GM21825 (cell line): Measurements from ENCODE around the gene TMEM259.

ENCODE experiments used
- ATAC-seq: cut with Tn5 transposase; IDR thresholded peaks from one replicate; pipeline ENCODE4 v1.9.1; 2021; ENCODE audit warnings: mild to moderate bottlenecking, moderate library complexity; ENCODE audit not compliant: unreplicated experiment

Gene TMEM259

DNA sequence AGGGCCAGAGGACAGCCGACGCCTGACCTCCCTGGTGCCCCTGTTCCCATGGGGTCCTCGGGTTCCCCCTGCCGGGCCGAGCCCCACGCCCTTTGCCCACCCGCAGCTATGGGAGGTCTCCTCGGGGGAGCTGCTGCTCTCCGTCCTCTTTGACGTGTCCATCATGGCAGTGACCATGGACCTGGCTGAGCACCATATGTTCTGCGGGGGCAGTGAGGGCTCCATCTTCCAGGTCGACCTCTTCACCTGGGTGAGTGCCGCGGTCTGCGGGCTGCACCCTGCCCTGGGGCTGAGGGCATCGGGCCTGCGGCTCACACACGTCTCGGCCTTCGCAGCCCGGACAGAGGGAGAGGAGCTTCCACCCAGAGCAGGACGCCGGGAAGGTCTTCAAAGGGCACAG is 30.2 kb downstream of the TMEM259 start:
- no peak for ATAC-seq

GRCh38 chr19:990119-990571 is 30.8 kb downstream of the TMEM259 start:
- no peak for ATAC-seq

GRCh38 chr19:989381-990081 is 31.4 kb downstream of the TMEM259 start:
- no peak for ATAC-seq

DNA sequence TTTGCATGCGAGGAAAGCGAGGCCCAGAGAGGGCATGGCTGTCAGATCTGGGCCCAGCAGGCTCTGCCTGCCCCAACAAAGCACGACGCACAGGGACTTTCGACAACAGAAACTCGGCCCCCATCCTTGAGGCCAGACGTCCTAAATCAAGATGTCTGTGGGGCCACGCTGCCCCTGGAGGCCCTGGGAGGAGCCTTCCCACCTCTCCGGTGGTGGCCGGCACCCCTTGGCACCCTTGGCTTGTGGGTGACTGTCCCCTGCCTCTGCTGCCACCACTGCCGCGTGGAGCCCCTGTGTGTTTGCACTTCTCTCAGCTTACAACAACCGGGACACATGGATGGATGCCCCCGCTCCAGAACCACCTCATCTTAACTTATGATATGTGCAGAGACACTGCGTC is 32.4 kb downstream of the TMEM259 start:
- ATAC-seq, result no peak

- ATAC-seq, result no peak
Measured at GRCh38 chr19:988081-988480, 32.8 kb downstream of the TMEM259 start.

GRCh38 chr19:986083-986482 is 34.8 kb downstream of the TMEM259 start:
- no peak for ATAC-seq

DNA sequence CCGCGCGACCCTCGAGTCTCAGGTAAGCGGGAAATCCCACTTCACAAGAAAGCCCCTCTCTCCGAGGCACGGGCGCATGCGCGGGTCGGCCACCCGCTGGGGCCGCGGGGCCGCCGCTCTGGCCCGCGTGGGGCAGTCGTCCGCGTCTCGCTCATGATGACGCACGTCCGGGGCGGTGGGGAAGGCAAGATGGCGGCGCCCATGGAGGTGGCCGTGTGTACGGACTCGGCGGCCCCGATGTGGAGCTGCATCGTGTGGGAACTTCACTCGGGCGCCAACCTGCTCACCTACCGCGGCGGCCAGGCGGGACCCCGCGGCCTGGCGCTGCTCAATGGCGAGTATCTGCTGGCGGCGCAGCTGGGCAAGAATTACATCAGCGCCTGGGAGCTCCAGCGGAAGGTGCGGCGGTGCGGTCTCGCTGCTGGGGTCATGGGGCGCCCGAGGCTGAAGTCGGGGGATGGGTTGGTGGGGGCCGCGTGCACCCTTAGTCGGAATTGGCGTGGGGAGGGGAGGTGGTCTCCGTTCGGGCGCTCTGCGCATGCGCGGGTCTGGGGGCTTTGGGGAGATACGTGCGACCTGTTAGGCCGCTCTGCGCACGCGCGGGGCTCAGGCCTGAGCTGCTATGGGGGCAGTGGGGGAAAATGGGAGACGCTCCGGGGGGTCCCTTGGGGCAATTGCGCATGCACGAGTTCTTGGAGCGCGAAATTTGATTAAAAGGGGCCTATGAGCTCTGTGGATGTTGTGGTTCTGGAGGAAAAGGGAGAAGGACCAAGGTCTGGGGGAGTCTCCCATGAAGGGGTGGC is 36.6 kb downstream of the TMEM259 start, which contains the start of gene WDR18:
Gene WDR18, plus strand, starts transcription at position 181 of the 803 bp plus-strand sequence. Its CDS starts 9 bp downstream, at position 190.
- peak; percentile 70 for ATAC-seq

- ATAC-seq, result peak; percentile 49
Measured at GRCh38 chr19:982567-983170, 38.3 kb downstream of the TMEM259 start.

DNA sequence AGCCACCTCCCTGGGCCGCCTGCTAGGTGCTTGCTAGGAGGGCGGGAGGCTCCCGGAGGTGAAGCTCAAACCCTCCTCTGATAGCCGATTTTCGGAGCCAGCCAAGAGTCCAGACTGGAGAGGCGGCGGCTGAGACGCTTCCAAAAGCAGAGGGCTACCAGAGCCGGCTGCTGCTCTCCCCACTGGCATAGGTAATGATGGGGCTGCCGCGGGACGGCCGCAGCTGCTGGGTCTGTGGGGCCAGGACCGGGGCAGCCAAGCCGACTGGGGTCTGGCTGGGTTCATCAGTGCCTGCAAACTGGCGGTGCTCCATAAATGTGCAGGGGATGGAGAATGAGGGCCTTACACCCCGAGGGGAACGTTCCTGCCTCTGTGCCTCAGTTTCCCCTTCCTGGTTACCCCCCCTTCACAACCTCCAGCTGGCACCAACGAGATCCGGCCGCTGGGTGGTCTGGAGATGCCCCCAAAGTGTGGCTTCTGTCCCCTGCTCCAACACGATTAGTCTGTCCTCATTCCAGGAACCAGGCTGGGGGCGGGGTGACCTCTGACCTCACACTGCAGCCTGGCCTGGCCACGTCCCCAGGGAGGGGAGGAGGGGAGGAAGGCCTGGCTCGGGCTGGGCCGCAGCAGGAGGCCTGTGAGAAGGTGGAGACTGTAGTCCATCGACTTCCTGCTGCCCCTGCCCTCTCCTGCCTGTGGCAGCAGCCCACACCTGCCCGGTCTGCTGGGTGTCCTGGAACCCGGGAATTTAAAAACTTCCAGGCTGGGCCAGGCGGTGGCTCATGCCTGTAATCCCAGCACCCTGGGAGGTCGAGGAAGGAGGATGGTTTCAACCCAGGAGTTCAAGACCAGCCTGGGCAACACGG is 40.6 kb downstream of the TMEM259 start:
- ATAC-seq, result no peak

DNA sequence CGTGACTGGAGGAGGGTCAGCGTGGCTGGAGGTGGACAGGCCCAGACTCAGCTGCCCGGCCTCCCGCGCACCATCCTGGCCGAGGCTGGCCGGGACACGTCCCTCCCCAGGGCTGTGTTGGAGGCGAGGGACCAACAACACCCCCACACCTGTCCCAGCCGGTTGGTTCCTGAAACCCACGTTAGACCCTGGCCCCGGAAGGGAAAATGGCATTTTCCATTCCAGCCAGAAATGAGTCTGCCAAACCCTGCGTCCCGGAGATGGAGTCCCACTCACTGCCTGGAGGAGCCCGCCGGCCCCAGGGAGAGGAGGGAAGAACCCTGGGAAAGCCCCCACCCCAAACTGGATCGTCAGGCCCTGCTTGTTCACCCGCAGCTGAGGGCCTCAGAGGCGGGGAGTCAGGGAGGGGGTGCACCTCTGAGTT is 41.6 kb downstream of the TMEM259 start:
- ATAC-seq, result no peak

GRCh38 chr19:977058-977464 is 43.9 kb downstream of the TMEM259 start:
- no peak for ATAC-seq

- no peak for ATAC-seq
Measured at GRCh38 chr19:976476-976875, 44.4 kb downstream of the TMEM259 start.

DNA sequence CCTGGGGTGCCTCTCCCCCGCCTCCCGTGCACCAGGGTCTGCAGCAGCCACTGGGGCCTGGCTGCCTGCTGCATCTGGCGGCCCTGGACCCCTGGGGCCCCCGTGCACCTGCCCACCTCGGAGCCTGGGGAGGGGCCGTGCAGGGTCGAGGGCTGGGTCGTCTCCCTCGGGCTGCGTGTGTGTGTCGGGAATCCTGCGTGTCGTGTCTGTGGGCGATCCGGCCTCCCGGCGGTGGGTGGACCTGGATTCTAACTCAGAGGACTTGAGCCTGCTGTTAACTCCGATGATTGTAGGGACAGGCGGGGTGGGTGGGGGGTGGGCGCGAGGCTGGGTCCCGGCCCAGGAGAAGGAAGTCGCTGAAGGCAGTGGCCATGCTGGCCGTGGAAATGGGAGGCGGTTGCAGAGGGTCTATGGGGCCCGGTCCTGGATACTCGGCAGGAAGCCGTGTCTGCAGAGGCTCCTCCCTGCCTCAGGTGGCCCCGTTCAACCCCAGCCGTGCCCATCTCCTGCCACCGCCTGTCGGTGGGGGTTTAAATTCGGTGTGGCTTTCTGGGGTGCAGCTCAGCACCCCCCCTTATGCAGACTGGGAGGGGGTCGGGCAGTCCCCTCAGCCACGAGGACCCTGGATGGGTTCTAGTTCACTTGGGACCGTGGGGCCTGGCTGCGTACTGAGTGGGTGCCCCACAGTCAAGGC is 46.2 kb downstream of the TMEM259 start:
- ATAC-seq, result no peak

DNA sequence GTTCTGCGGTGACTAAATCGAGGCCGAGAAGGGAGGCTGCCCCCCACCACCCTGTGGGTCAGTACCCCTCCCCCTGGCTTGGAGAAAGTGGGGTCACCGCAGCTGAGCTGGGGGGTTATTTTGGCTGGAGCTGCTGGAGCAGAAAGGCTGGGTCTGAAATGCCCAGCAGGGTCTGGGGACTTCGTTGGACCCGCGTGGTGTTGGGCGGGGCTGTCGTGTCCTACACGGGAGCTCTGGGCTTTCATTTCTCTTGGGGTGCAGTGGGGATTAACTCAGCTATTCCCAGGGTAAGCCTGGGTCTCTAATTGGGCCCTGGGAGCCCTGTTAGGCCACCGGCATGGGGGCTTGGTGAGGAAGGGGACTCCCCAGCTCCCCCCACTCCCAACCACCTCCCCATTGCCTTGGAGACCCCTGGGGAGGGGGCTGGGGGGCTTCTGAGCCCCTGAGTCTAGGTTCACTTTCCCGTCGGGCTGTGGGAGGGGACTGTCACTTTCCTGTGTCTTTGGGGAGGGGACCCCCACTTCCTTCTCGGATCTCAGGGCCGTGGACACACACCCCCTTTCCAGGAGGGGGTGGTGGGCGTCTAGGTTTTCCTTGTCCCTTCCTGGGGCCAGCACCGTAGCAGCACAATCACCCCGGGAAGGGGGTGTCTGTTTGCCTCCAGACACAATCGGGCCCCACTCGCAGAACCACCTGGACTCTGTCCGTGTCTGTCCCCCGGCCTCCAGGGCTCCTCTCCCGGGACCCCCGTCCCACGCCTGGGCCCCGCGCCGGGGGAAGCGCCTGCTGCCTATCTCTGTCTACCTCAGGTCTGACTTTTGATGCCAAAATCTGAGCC is 47.0 kb downstream of the TMEM259 start:
- no peak for ATAC-seq

DNA sequence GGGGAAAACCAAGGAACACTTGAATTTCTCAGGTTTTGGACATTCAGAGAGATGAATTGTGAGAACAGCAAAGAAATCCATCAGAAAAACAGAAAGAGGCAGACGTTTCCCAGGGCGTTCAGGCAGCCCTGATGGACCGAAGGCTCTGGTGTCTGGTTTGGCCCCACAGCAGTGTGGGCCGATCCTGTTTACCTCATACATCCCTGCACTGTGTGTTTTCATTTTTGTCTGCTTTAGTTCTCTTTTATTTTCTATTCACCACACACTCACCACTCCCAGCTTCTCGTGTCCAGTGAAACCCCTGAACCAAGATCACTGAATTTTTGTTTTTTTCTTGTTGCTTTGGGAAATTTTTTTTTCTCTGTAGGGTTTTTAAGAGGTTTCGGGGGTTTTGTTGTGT is 48.6 kb downstream of the TMEM259 start:
- no peak for ATAC-seq

- no peak for ATAC-seq
Measured at GRCh38 chr19:971795-972194, 49.1 kb downstream of the TMEM259 start.

DNA sequence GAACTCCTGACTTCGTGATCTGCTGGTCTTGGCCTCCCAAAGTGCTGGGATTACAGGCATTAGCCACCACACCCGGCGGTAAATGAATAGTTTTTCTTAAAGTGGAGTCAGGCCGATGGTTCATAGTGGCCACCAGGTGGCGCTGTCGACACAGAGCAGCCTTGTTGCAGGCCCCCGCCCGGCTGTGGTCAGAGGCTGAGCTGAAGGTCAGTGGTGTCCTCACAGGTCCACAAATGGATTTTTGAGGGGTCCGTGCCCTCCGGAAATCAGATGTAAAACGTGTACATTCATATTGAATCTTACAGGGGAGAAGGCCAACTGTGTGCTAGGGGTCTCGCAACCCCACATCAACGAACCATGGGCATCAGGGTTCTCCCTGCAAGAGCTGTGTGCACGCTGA is 50.2 kb downstream of the TMEM259 start:
- ATAC-seq, result no peak

- ATAC-seq, result no peak
Measured at GRCh38 chr19:966485-967088, 54.3 kb downstream of the TMEM259 start.
